ENCODE data around the gene CHN2.

DNA sequence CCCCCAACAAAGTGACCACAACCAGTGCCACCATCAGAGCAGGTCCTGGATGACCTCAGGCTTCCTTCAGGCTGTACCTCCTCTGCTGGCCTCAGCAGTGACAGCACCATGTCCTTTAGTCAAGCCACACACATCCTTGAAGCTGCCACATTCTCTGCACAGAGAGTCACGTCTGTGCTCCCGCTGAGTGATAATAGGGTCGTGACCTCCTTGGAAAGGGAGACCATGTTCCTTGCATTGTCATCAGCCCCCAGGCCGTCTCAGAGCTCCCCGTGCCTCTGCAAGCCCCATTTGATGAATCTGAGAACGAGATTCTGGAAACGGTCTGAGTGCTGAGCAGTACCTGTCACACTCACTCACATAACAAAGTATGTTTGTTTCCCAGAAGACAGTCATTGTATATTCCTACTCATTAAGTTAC lies 262.6 kb downstream of the CHN2 start:
- TF ChIP-seq CTCF (IDR thresholded peaks at IDR 0.05) (no peak), POLR2A (IDR thresholded peaks at IDR 0.05) (no peak), POLR2AphosphoS5 (IDR thresholded peaks at IDR 0.05) (no peak), EP300 (IDR thresholded peaks at IDR 0.05) (no peak)

Data from upper lobe of left lung (tissue), 4 donors.